Aorta (tissue), 5 donors: ENCODE data around the gene RRP9. TPM values are rescaled to one million over a fixed set of nuclear protein-coding genes. Genes with fewer than 3 reads are reported as not detected.

Experiments
- ATAC-seq: fragments of 200-7000 bp; cut with Tn5 transposase; one replicate; pipeline ENCODE4 v1.9.1; 2022; ENCODE audit warnings: moderate library complexity; ENCODE audit not compliant: low FRiP score
- DNase-seq, 2 donors: peaks; one replicate each; pipeline ENCODE4 v3.0.0-alpha.2; 2020
- H3K27ac ChIP-seq, 2 donors: one replicate each; pipeline ENCODE4 v1.5.1; 2013; ENCODE audit warnings: low read length in 2 of 2, mild to moderate bottlenecking in 2 of 2, moderate library complexity in 2 of 2, control low read depth in 1 of 2, inconsistent platforms in 1 of 2, low read depth in 1 of 2
- H3K27me3 ChIP-seq, 2 donors: one replicate each; pipeline ENCODE4 v1.6.1; 2013; ENCODE audit warnings: control low read depth in 1 of 2, low read length in 1 of 2, mild to moderate bottlenecking in 1 of 2, moderate library complexity in 1 of 2; ENCODE audit not compliant: insufficient read depth in 2 of 2, control insufficient read depth in 1 of 2
- H3K36me3 ChIP-seq, 2 donors: one replicate each; pipeline ENCODE4 v1.6.1; 2013; ENCODE audit warnings: control low read depth in 1 of 2, low read length in 1 of 2, mild to moderate bottlenecking in 1 of 2; ENCODE audit not compliant: insufficient read depth in 2 of 2, control insufficient read depth in 1 of 2
- H3K4me1 ChIP-seq, 2 donors: one replicate each; pipeline ENCODE4 v1.6.1; 2013; ENCODE audit warnings: low read length in 2 of 2, control low read depth in 1 of 2, mild to moderate bottlenecking in 1 of 2, moderate library complexity in 1 of 2; ENCODE audit not compliant: insufficient read depth in 2 of 2, control insufficient read depth in 1 of 2
- H3K4me3 ChIP-seq, 2 donors: one replicate each; pipeline ENCODE4 v1.5.1; 2013; ENCODE audit warnings: low read length in 2 of 2, control low read depth in 1 of 2, mild to moderate bottlenecking in 1 of 2
- H3K9me3 ChIP-seq: one replicate; pipeline ENCODE4 v1.6.1; 2013; ENCODE audit warnings: mild to moderate bottlenecking, low read length; ENCODE audit not compliant: control insufficient read depth
- WGBS, 2 donors: extraction: QIAGEN DNeasy Blood & Tissue Kit; methylation state at CpG; one replicate each; pipeline ENCODE4 v1.1.7; 2013; 5-methylcytosine and 5-hydroxymethylcytosine counted together
- intact Hi-C, 2 donors: fragments of 100-400 bp; cut with DNase I; formaldehyde crosslinking; loops; one replicate each; pipeline versions ENCODE4 v1.14.2 to v1.15.0; 2022
- polyA plus RNA-seq, 2 donors: library from polyadenylated mRNA; stranded (reverse); fragments of 200-250 nt; gene quantifications; one replicate each; pipeline ENCODE4 v1.2.3, GENCODE V29; 2013
- total RNA-seq, 2 donors: library from RNA; stranded (reverse); fragmentation: NEBNext Ultra II Directional; extraction: Animal tissue kit (Norgen Biotek cat#: 25700); gene quantifications; one replicate each; pipeline ENCODE4 v1.2.1, GENCODE V29; 2021
- donor health status: healthy with polysubstance abuse.
- donor health status: Bipolar disorder and iron deficiency.
- donor health status: DM: no; HTN: no; CAD: no.
- donor health status: DM: no; HTN: no; CAD: no.
- donor health status: DM: yes; HTN: yes; CAD: no.

Gene RRP9
- total and polyA plus RNA-seq, 4 donors: 5.0 to 11.4 (median 10.2) TPM

GRCh38 chr3:51967384-51968169, 25.9 kb upstream of the RRP9 start, which contains the start of gene PCBP4:
PCBP4 (minus strand) TSS chr3:51967454; CDS start chr3:51961240, 6,214 bp downstream.
- intact Hi-C loops: no loop called here
- H3K4me1 ChIP-seq: peaks cover 0 to 2% of the 10 kb centered on the region in 2 donors
- H3K27me3 ChIP-seq: no peaks in the 10 kb centered on the region
- ATAC-seq (peak; percentile 65), DNase-seq (peak; percentile 76 to 90)
- H3K36me3 ChIP-seq: no peaks in the 10 kb centered on the region
- peak within 1 kb of the TSS; percentile 62 to 83 for H3K27ac ChIP-seq
- peak within 1 kb of the TSS; percentile 59 to 88 for H3K4me3 ChIP-seq
- WGBS, 2 donors: 0 to 1% methylated on average over 51 to 90 of the region's 90 CpGs
- H3K9me3 ChIP-seq: no peaks in the 10 kb centered on the region

- 1 to 2% methylated on average over 32 to 33 of the region's 33 CpGs for WGBS, 2 donors
- Histone ChIP-seq H3K27ac (peak overlapping the region in 1 of 2 donors; percentile 65), H3K4me1 (peaks cover 0 to 2% of the 10 kb centered on the region in 2 donors), H3K9me3 (no peaks in the 10 kb centered on the region), H3K36me3 (no peaks in the 10 kb centered on the region), H3K27me3 (no peaks in the 10 kb centered on the region), H3K4me3 (peak overlapping the region; percentile 59 to 68)
- ATAC-seq (no peak), DNase-seq (no peak)
- intact Hi-C loops: no loop called here
Observed at GRCh38 chr3:51966922-51967383, 25.2 kb upstream of the RRP9 start.

- intact Hi-C loops: no loop called here
- Histone ChIP-seq H3K4me3 (peak overlapping the region; percentile 59 to 68), H3K27me3 (no peaks in the 10 kb centered on the region), H3K9me3 (no peaks in the 10 kb centered on the region), H3K27ac (peak overlapping the region in 1 of 2 donors; percentile 65), H3K36me3 (no peaks in the 10 kb centered on the region), H3K4me1 (peaks cover 0 to 2% of the 10 kb centered on the region in 2 donors)
- no peak for DNase-seq
- 29 to 37% methylated on average over 3 to 5 of the region's 5 CpGs for WGBS, 2 donors
- ATAC-seq: no peak
Observed at GRCh38 chr3:51966486-51966885, 24.8 kb upstream of the RRP9 start.

- WGBS, 2 donors: 63% methylated on average over 2 of the region's 2 CpGs
- ATAC-seq (no peak), DNase-seq (no peak)
- no peak overlapping the region for H3K4me3 ChIP-seq
- peaks cover 0 to 2% of the 10 kb centered on the region in 2 donors for H3K4me1 ChIP-seq
- intact Hi-C loops: no loop called here
- no peaks in the 10 kb centered on the region for H3K36me3 ChIP-seq
- no peaks in the 10 kb centered on the region for H3K9me3 ChIP-seq
- no peaks in the 10 kb centered on the region for H3K27me3 ChIP-seq
- H3K27ac ChIP-seq: no peak overlapping the region
Observed at GRCh38 chr3:51966016-51966415, 24.3 kb upstream of the RRP9 start.

GRCh38 chr3:51964521-51964920, 22.8 kb upstream of the RRP9 start:
- no peak overlapping the region for H3K4me3 ChIP-seq
- intact Hi-C loops: no loop called here
- H3K4me1 ChIP-seq: peaks cover 0 to 2% of the 10 kb centered on the region in 2 donors

GRCh38 chr3:51963951-51964451, 22.3 kb upstream of the RRP9 start:
- no peaks in the 10 kb centered on the region for H3K9me3 ChIP-seq
- peaks cover 0 to 2% of the 10 kb centered on the region in 2 donors for H3K4me1 ChIP-seq
- DNase-seq: no peak
- no peak overlapping the region for H3K27ac ChIP-seq
- H3K4me3 ChIP-seq: no peak overlapping the region
- intact Hi-C loops: no loop called here
- H3K27me3 ChIP-seq: no peaks in the 10 kb centered on the region
- 50 to 69% methylated on average over 11 to 12 of the region's 12 CpGs for WGBS, 2 donors
- no peaks in the 10 kb centered on the region for H3K36me3 ChIP-seq
- ATAC-seq: no peak

More at GRCh38 chr3:51964521-51964920, 22.8 kb upstream of the RRP9 start:
- no peak overlapping the region for H3K27ac ChIP-seq
- H3K9me3 ChIP-seq: no peaks in the 10 kb centered on the region
- DNase-seq (no peak), ATAC-seq (no peak)
- no peaks in the 10 kb centered on the region for H3K27me3 ChIP-seq
- WGBS, 2 donors: 62 to 74% methylated on average over 4 of the region's 4 CpGs
- no peaks in the 10 kb centered on the region for H3K36me3 ChIP-seq

GRCh38 chr3:51962854-51963530, 21.3 kb upstream of the RRP9 start:
- ATAC-seq: no peak
- Histone ChIP-seq H3K36me3 (no peaks in the 10 kb centered on the region), H3K27ac (no peak overlapping the region), H3K4me3 (no peak overlapping the region), H3K27me3 (no peaks in the 10 kb centered on the region), H3K4me1 (peaks cover 0 to 2% of the 10 kb centered on the region in 2 donors), H3K9me3 (no peaks in the 10 kb centered on the region)
- WGBS, 2 donors: 65 to 66% methylated on average over 6 of the region's 6 CpGs
- intact Hi-C loops: no loop called here
- peak; percentile 45 to 68 for DNase-seq

GRCh38 chr3:51961602-51962569, 20.2 kb upstream of the RRP9 start:
- no peak for DNase-seq
- no peak overlapping the region for H3K27ac ChIP-seq
- H3K9me3 ChIP-seq: no peaks in the 10 kb centered on the region
- no peaks in the 10 kb centered on the region for H3K36me3 ChIP-seq
- 68 to 69% methylated on average over 9 of the region's 9 CpGs for WGBS, 2 donors
- intact Hi-C loops: no loop called here
- H3K4me3 ChIP-seq: no peak overlapping the region
- peaks cover 0 to 2% of the 10 kb centered on the region in 2 donors for H3K4me1 ChIP-seq
- no peak for ATAC-seq
- no peaks in the 10 kb centered on the region for H3K27me3 ChIP-seq
